ENCODE data around the gene NFKB2.

Gene NFKB2

GRCh38 chr10:102422545-102423129 is 27.1 kb downstream of the NFKB2 start:
- no peak for DNase-seq (ENCODE audit: low read depth)

- no peak for DNase-seq (ENCODE audit: low read depth)
These were observed 28.0 kb downstream of the NFKB2 start for GRCh38 chr10:102423372-102423968.

GRCh38 chr10:102424145-102424544 is 28.6 kb downstream of the NFKB2 start:
- no peak for DNase-seq (ENCODE audit: low read depth)

- DNase-seq (ENCODE audit: low read depth): no peak
These were observed 29.4 kb downstream of the NFKB2 start for GRCh38 chr10:102424916-102425315.

GRCh38 chr10:102425444-102425843 is 29.9 kb downstream of the NFKB2 start:
- no peak for DNase-seq (ENCODE audit: low read depth)

- no peak for DNase-seq (ENCODE audit: low read depth)
These were observed 31.3 kb downstream of the NFKB2 start for GRCh38 chr10:102426803-102427287.

GRCh38 chr10:102429468-102429867 is 34.0 kb downstream of the NFKB2 start:
- DNase-seq (ENCODE audit: low read depth): no peak

- no peak for DNase-seq (ENCODE audit: low read depth)
These were observed 36.1 kb downstream of the NFKB2 start for GRCh38 chr10:102431452-102432124.

- DNase-seq (ENCODE audit: low read depth): peak; percentile 90
These were observed 36.9 kb downstream of the NFKB2 start, which contains the start of gene CUEDC2 for GRCh38 chr10:102432162-102432950. Gene CUEDC2 (minus strand): TSS chr10:102432574. CDS start chr10:102425188, 7,386 bp downstream.

- DNase-seq (ENCODE audit: low read depth): no peak
These were observed 38.1 kb downstream of the NFKB2 start for GRCh38 chr10:102433619-102434046.

- no peak for DNase-seq (ENCODE audit: low read depth)
These were observed 39.1 kb downstream of the NFKB2 start for GRCh38 chr10:102434394-102435132.

GRCh38 chr10:102435133-102435497 is 39.6 kb downstream of the NFKB2 start:
- DNase-seq (ENCODE audit: low read depth): no peak

GRCh38 chr10:102435529-102436233 is 40.2 kb downstream of the NFKB2 start:
- DNase-seq (ENCODE audit: low read depth): no peak

GRCh38 chr10:102436312-102436711 is 40.8 kb downstream of the NFKB2 start:
- DNase-seq (ENCODE audit: low read depth): no peak

- no peak for DNase-seq (ENCODE audit: low read depth)
These were observed 42.0 kb downstream of the NFKB2 start for GRCh38 chr10:102437515-102437914.

GRCh38 chr10:102438374-102438773 is 42.9 kb downstream of the NFKB2 start:
- DNase-seq (ENCODE audit: low read depth): no peak

GRCh38 chr10:102444851-102445250 is 49.3 kb downstream of the NFKB2 start:
- DNase-seq (ENCODE audit: low read depth): no peak

GRCh38 chr10:102449321-102450123 is 54.0 kb downstream of the NFKB2 start:
- DNase-seq (ENCODE audit: low read depth): peak; percentile 82

- DNase-seq (ENCODE audit: low read depth): no peak
These were observed 54.5 kb downstream of the NFKB2 start for GRCh38 chr10:102450124-102450373.

GRCh38 chr10:102450374-102451104 is 55.0 kb downstream of the NFKB2 start:
- peak; percentile 79 for DNase-seq (ENCODE audit: low read depth)

All from T follicular helper cell (primary cell).